Measurements from ENCODE around the gene TUBB. TPM values are rescaled to one million over a fixed set of nuclear protein-coding genes. Genes with fewer than 3 reads are reported as not detected.

The TUBB gene
- total and polyA plus RNA-seq, 4 donors, result 483 to 1,220 (median 938) TPM

- WGBS (ENCODE audit: insufficient coverage), result 0% methylated on average over 2 of the region's 6 CpGs
- Histone ChIP-seq H3K27ac (ENCODE audit: low read depth, low read length) (no peak overlapping the region), H3K36me3 (ENCODE audit: control insufficient read depth, insufficient read depth, low read length) (peaks cover 71% of the 10 kb centered on the region), H3K9me3 (ENCODE audit: control insufficient read depth, insufficient read depth, low read length) (no peaks in the 10 kb centered on the region), H3K27me3 (ENCODE audit: control insufficient read depth, insufficient read depth, low read length) (no peaks in the 10 kb centered on the region), H3K4me3 (ENCODE audit: low read depth, low read length) (no peak overlapping the region), H3K4me1 (ENCODE audit: control insufficient read depth, insufficient read depth, low read length) (peaks cover 25% of the 10 kb centered on the region)
- peak in 1 of 6 donors; percentile 14 for DNase-seq (ENCODE audit: low read depth in 4 of 6, low spot score in 6 of 6)
These were observed 4.9 kb downstream of the TUBB start for GRCh38 chr6:30724906-30725667.

DNA sequence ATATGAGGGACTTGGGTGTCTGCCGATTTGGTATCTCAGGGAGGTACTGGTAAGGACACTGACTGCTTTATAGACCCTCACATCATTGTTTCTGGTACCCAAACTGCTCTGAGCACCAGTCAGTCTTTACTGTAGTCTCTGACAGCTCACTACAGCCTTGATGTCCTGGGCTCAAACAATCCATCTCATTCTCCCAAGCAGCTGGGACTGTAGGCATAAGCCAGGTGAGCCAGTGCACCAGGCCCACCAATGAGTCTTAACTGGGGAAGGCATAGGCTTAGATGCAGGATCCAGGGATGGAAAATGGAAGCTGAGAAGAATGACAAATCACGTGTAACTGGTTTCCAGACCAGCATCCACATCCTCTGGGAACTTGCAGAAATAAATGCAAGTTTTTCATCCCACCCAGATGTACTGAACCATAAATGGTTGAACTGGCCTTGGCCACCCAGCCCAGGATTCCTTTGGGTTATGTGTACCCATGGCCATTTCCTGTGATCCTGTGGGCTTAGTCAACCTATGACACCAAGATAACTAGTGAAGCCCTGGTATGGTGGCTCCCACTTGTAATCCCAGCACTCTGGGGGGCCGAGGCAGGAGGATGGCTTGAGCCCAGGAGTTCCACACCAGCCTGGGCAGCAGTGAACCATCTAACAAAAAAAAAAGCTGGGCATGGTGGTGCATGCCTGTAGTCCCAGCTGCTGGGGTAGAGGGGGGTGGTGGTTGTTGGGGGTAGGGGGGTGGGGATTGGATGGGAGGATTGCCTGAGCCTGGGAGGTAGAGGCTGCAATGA is 5.8 kb downstream of the TUBB start:
- Histone ChIP-seq H3K27ac (ENCODE audit: low read depth, low read length) (no peak overlapping the region), H3K4me3 (ENCODE audit: low read depth, low read length) (no peak overlapping the region), H3K27me3 (ENCODE audit: control insufficient read depth, insufficient read depth, low read length) (no peaks in the 10 kb centered on the region), H3K36me3 (ENCODE audit: control insufficient read depth, insufficient read depth, low read length) (peaks cover 79% of the 10 kb centered on the region), H3K9me3 (ENCODE audit: control insufficient read depth, insufficient read depth, low read length) (no peaks in the 10 kb centered on the region), H3K4me1 (ENCODE audit: control insufficient read depth, insufficient read depth, low read length) (peaks cover 33% of the 10 kb centered on the region)
- 35% methylated on average over 2 of the region's 3 CpGs for WGBS (ENCODE audit: insufficient coverage)
- peak in 1 of 6 donors; percentile 28 for DNase-seq (ENCODE audit: low read depth in 4 of 6, low spot score in 6 of 6)

DNA sequence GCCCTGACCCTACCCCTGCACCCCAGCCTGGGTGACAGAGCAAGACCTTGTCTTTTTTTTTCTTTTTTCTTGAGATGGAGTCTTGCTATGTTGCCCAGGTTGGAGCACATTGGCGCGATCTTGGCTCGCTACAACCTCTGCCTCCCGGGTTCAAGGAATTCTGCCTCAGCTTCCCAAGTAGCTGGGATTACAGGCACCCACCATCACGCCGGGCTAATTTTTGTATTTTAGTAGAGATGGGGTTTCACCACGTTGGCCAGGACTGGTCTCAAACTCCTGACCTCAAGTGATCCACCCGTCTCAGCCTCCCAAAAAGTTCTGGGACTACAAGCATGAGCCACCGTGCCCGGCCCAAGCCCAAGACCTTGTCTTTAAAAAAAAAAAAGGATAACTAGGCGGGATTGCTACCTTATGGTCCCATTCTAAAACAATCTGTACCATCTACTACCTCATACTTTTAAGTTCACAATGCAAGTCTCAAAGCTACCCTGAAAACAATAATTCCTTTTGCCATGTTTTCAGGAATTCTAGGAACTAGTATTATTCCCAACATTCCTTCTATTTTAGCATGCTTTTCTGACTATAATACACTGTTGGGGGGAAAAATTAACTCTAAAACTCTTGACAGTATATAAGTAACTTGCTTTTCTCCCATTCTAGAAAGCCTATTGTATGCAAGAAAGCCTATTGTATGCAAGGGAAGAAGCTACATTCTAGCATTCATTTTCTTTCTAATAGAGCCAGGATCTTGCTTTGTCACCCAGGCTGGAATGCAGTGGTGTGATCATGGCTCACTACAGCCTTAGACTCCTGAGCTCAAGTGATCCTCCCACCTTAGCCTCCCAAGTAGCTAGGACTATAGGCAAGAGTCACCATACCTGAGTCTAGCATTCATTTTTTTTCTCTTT is 6.6 kb downstream of the TUBB start:
- H3K4me1 ChIP-seq (ENCODE audit: control insufficient read depth, insufficient read depth, low read length), result peaks cover 31% of the 10 kb centered on the region
- DNase-seq (ENCODE audit: low read depth in 4 of 6, low spot score in 6 of 6), result no peak
- peaks cover 84% of the 10 kb centered on the region for H3K36me3 ChIP-seq (ENCODE audit: control insufficient read depth, insufficient read depth, low read length)
- no peaks in the 10 kb centered on the region for H3K9me3 ChIP-seq (ENCODE audit: control insufficient read depth, insufficient read depth, low read length)
- H3K4me3 ChIP-seq (ENCODE audit: low read depth, low read length), result no peak overlapping the region
- H3K27ac ChIP-seq (ENCODE audit: low read depth, low read length), result no peak overlapping the region
- WGBS (ENCODE audit: insufficient coverage), result 78% methylated on average over 8 of the region's 11 CpGs
- H3K27me3 ChIP-seq (ENCODE audit: control insufficient read depth, insufficient read depth, low read length), result no peaks in the 10 kb centered on the region

DNA sequence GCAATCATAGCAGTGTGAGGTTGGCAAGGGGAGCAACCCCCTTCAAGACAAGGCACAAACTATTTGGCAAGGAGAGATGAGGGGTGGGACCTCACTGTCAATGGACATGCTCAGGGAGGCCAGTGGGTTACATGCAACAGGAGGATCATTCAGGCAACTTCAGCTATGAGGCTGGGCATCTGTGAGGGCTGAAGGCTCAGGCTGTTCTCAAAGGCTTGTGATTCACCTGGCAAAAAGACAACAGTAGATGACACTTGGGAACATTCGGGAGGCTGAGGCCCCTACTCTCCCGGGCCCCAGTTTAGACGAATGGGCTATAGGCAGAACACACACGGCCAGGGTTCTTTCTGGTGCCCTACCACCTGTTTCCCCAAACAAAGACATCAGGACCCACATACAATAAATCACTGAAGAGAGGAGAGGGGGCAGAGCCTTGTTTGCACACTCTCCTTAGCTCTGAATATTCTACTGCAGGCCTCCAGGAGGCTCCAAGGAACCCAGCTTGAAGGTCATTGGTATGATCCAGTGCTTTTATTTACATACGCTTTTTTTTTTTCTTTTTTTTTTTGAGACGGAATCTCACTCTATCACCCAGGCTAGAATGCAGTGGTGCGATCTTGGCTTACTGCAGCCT is 7.9 kb downstream of the TUBB start:
- H3K27ac ChIP-seq (ENCODE audit: low read depth, low read length), result no peak overlapping the region
- no peaks in the 10 kb centered on the region for H3K27me3 ChIP-seq (ENCODE audit: control insufficient read depth, insufficient read depth, low read length)
- WGBS (ENCODE audit: insufficient coverage), result 50% methylated on average over 3 of the region's 7 CpGs
- DNase-seq (ENCODE audit: low read depth in 4 of 6, low spot score in 6 of 6), result peak in 1 of 6 donors; percentile 5
- no peak overlapping the region for H3K4me3 ChIP-seq (ENCODE audit: low read depth, low read length)
- H3K36me3 ChIP-seq (ENCODE audit: control insufficient read depth, insufficient read depth, low read length), result peaks cover 84% of the 10 kb centered on the region
- peaks cover 20% of the 10 kb centered on the region for H3K4me1 ChIP-seq (ENCODE audit: control insufficient read depth, insufficient read depth, low read length)
- H3K9me3 ChIP-seq (ENCODE audit: control insufficient read depth, insufficient read depth, low read length), result no peaks in the 10 kb centered on the region

DNA sequence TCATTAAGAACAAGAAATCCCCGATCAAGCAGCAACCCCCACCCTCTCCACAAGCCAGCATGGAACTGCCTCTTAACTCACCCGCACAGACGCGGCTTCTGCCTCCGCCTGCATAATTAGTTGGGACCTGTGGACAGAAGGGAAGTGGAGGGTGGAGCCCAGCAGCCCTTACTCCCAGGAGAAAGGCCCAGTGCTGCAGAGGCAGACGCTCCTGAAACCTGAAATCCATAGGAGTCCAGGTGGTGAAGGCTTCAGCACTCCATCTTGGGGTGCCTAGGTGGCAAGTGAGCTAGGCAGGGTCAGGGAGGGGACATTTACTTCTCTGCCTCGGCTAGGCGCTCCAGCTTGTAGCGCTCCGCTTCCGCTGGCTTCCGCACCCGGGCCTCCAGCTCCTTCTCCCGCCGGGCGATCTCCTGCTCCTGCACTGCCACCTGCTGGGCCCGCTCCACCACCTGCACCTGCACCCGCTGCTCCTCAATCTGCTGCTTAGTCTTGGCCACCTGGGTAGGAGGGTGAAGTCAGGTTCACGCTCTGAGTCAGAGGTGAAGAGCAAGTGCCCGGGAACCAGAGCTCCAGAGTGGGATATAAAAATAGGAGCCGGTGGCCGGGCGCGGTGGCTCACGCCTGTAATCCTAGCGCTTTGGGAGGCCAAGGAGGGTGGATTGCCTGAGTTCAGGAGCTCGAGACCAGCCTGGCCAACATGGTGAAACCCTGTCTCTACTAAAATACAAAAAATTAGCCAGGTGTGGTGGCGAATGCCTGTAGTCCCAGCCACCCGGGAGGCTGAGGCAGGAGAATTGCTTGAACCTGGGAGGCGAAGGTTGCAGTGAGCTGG is 10.7 kb downstream of the TUBB start:
- DNase-seq (ENCODE audit: low read depth in 4 of 6, low spot score in 6 of 6), result peak in 2 of 6 donors; percentile 62 to 81
- H3K36me3 ChIP-seq (ENCODE audit: control insufficient read depth, insufficient read depth, low read length), result peaks cover 87% of the 10 kb centered on the region

DNA sequence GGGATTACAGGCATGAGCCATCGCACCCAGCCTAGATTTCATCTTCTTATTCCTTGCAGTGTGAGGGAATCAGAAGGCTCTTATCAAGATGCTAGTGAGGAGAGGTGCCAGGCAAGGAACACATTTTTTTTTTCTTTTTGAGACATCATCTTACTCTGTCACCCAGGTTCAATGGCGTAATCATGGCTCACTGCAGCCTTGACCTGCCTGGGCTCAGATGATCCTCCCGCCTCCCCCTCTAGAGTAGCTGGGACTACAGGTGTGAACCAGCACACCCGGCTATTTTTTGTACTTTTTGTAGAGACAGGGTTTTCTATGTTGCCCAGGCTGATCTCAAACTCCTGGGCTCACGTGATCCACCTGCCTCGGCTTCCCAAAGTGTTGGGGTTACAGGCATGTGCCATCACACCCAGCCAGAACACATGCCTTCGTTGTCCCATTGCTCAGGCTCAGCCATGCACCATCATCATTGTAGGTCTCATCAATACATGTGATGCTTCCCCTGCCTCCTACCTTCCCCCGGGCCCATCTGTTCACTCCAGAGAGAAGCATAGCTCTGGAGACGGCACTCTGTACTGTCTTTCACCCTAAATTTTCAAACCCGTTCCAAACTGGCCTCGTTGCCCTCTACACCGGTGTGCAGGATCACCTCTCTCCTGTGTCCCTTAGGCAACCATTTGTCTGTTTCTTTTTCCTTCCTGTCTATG is 12.2 kb downstream of the TUBB start:
- 95% methylated on average over 8 of the region's 12 CpGs for WGBS (ENCODE audit: insufficient coverage)
- no peaks in the 10 kb centered on the region for H3K9me3 ChIP-seq (ENCODE audit: control insufficient read depth, insufficient read depth, low read length)
- H3K4me1 ChIP-seq (ENCODE audit: control insufficient read depth, insufficient read depth, low read length), result peaks cover 9% of the 10 kb centered on the region
- no peak overlapping the region for H3K27ac ChIP-seq (ENCODE audit: low read depth, low read length)
- H3K27me3 ChIP-seq (ENCODE audit: control insufficient read depth, insufficient read depth, low read length), result no peaks in the 10 kb centered on the region
- peaks cover 88% of the 10 kb centered on the region for H3K36me3 ChIP-seq (ENCODE audit: control insufficient read depth, insufficient read depth, low read length)
- no peak for DNase-seq (ENCODE audit: low read depth in 4 of 6, low spot score in 6 of 6)
- H3K4me3 ChIP-seq (ENCODE audit: low read depth, low read length), result no peak overlapping the region

More for the DNA sequence above, 10.7 kb downstream of the TUBB start:
- H3K27me3 ChIP-seq (ENCODE audit: control insufficient read depth, insufficient read depth, low read length), result no peaks in the 10 kb centered on the region
- no peaks in the 10 kb centered on the region for H3K9me3 ChIP-seq (ENCODE audit: control insufficient read depth, insufficient read depth, low read length)
- no peak overlapping the region for H3K27ac ChIP-seq (ENCODE audit: low read depth, low read length)
- 58% methylated on average over 19 of the region's 30 CpGs for WGBS (ENCODE audit: insufficient coverage)
- H3K4me3 ChIP-seq (ENCODE audit: low read depth, low read length), result no peak overlapping the region
- H3K4me1 ChIP-seq (ENCODE audit: control insufficient read depth, insufficient read depth, low read length), result peaks cover 9% of the 10 kb centered on the region

DNA sequence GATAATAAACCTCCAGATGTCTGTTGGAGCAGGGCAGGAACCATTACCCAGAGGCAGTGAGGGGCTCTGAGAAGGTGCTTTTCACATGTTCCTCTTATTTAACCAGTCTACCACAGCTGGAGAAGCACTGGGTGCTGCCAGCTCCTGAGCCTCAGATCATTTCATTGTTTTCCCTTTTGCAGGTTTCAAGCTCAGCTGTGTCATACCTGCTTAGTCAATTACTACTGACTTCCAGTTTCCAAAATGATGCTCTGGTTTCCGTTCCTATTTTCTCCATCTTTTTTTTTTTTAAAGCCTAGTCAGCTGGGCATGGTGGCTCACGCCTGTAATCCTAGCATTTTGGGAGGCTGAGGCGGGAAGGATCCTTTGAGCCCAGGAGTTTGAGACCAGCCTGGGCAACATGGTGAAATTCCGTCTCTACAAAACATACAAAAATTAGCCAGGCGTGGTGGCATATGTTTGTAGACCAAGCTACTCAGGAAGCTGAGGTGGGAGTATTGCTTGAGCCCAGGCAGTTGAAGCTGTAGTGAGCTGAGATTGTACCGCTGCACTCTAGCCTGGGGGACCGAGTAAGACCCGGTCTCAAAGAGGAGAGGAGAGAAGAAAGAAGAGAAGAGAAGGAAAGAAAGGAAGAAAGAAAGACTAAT is 15.6 kb downstream of the TUBB start:
- H3K9me3 ChIP-seq (ENCODE audit: control insufficient read depth, insufficient read depth, low read length), result no peaks in the 10 kb centered on the region
- peaks cover 5% of the 10 kb centered on the region for H3K4me1 ChIP-seq (ENCODE audit: control insufficient read depth, insufficient read depth, low read length)
- peaks cover 80% of the 10 kb centered on the region for H3K36me3 ChIP-seq (ENCODE audit: control insufficient read depth, insufficient read depth, low read length)
- WGBS (ENCODE audit: insufficient coverage), result 97% methylated on average over 5 of the region's 8 CpGs
- H3K27ac ChIP-seq (ENCODE audit: low read depth, low read length), result no peak overlapping the region
- DNase-seq (ENCODE audit: low read depth in 4 of 6, low spot score in 6 of 6), result no peak
- H3K4me3 ChIP-seq (ENCODE audit: low read depth, low read length), result no peak overlapping the region
- H3K27me3 ChIP-seq (ENCODE audit: control insufficient read depth, insufficient read depth, low read length), result no peaks in the 10 kb centered on the region

- no peak overlapping the region for H3K27ac ChIP-seq (ENCODE audit: low read depth, low read length)
- peaks cover 60% of the 10 kb centered on the region for H3K36me3 ChIP-seq (ENCODE audit: control insufficient read depth, insufficient read depth, low read length)
- H3K4me3 ChIP-seq (ENCODE audit: low read depth, low read length), result no peak overlapping the region
- no peaks in the 10 kb centered on the region for H3K27me3 ChIP-seq (ENCODE audit: control insufficient read depth, insufficient read depth, low read length)
- 74% methylated on average over 5 of the region's 6 CpGs for WGBS (ENCODE audit: insufficient coverage)
- DNase-seq (ENCODE audit: low read depth in 4 of 6, low spot score in 6 of 6), result no peak
- peaks cover 26% of the 10 kb centered on the region for H3K4me1 ChIP-seq (ENCODE audit: control insufficient read depth, insufficient read depth, low read length)
- no peaks in the 10 kb centered on the region for H3K9me3 ChIP-seq (ENCODE audit: control insufficient read depth, insufficient read depth, low read length)
These were observed 18.4 kb downstream of the TUBB start for GRCh38 chr6:30738532-30738931.
